ENCODE data around the gene POC1B. TPM values are rescaled to one million over a fixed set of nuclear protein-coding genes. Genes with fewer than 3 reads are reported as not detected.

The POC1B gene
- total RNA-seq, 1 donor from 2014 or later, result 13.1 TPM

DNA sequence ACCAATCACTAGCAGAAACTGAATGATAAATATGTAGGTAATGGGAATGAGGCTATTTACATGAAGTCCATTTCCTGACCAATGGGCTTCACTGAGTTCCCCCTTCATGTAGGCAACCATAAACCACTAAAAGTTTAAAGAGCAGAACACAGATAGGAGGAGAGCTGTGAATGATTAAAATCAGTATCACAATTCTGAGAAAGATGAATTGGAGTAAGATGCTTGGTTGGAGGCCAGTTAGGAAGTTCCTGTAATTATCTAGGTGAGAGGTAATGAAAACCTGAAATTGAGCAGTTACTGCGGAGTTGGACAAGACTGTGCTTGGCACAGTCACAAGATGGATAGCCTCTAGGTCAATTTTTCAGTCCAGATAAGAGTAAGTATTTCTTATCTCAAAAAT, 57.8 kb downstream of the POC1B start:
- no peak for DNase-seq (ENCODE audit: low read depth in 2 of 2)

DNA sequence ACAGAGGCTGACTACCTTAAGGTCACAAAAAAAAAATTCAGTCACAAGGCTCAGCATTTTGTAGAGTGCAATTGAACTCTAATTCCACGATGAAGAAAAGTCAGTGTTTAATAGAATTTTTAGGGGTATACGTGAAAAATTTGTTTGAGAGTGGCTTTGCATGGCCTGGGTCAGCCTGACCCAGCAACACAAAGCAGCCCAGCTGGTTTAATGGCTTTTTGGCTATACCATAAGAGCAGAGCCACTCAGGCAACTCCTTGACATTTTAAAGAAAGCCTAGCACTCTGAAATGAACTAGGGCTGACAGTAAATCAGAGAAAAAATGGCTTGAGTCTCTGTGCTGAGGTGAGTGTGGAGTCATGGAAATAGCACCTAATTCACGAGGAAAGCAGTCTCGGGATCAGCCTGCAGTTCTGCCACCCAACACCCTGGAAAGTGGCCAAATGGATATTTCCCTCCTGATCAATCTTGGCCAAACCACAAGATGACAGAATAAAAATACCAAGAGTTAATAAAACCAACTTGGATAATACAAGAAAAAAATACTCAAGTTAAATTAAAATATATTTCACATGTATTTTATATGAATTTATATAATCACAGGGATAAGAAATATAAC, 60.8 kb downstream of the POC1B start:
- DNase-seq (ENCODE audit: low read depth in 2 of 2), result peak in 1 of 2 donors; percentile 67

DNA sequence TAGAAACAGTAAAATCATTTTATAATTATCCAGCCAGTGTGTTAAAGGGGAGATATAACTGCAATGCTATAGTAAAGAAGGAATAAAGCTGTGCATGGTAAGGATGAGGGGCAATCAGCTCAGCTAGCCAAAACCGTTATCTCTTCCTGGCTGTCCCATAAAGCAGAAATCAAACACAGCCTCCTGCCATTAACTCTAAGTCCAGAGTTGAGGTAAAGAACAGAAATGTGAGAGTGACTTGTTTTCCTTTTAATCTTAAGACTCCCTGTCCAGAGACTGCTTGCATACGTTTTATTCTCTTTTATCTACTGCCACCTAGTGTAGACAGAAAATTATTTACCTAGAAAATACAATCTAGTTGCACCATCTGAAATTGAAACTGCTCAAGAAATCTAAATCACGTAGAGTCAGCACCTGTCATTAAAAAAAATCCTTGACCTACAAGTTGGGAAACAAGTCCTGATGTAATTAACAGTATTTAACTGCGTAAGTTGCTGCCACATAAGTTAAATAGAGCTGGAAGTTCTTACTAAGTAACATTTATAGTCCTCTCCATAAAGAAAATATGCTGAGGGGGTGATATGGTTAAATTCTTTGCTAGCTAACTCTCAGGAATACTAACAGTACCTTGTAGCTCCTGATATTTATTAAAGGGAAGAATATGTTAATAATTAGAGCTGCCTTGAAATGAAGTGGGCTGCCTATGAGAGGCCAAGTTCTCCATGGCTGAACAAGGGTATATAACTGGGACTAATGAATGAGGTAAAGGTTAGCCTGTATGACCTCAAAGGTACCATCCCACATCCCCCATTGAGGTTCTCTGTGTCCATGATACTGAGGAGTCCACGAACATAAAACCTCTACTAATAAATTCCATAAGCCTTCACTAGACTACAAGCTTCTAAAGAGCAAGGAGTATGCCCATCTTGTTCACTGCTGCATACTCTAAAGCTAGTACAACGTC, 63.9 kb downstream of the POC1B start:
- DNase-seq (ENCODE audit: low read depth in 2 of 2), result peak; percentile 72 to 91

DNA sequence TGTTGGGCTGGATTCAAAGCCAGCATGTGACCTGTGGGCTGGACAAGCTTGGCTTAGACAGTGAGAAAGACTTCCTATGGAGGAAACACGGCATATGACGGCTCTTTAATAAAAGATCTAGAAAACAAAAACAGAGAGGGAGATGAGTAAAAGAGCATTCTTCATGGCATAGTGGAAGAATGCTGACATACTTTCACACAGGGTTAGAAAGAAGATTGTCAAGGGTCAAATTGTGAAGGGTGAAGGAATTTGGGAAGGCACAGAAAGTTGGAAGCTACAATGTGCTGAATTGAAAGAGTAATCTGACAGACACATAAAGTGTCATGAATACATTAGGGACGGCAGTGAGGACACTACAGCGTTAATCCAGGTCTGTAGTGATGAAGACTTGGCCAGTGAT, 64.7 kb downstream of the POC1B start:
- peak; percentile 66 to 85 for DNase-seq (ENCODE audit: low read depth in 2 of 2)

DNA sequence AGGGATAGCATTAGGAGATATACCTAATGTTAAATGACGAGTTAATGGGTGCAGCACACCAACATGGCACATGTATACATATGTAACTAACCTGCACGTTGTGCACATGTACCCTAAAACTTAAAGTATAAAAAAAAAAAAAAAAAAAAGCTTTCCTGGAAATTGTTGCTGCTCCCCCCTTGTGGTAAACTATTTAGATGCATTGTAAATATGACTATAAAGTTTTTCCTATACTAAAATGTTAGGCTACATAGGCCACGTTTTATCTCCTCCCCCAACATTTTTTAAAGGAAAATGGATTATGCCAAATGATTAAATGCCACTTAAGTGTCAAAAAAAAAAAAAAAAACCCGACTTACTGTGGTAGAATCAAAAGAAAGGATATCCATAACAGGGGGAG, 66.6 kb downstream of the POC1B start:
- DNase-seq (ENCODE audit: low read depth in 2 of 2), result peak; percentile 48 to 55

DNA sequence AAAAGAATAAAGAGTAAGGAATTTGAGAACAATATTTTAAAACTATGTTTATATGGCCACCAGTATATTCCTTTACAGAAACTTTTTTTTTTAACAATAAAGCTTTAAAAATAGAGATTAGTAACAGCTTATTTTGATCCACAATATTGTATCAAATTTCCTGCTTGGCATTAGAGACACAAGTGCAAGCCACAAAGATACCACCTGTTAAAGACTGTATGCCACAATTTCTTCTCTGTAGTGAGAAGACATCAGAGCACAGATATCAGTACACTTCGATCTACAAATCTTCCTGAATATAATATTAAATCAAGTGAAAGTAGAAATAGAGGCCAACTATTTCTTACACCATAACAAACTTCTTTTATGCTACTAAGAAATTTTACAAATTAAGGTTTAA, 69.3 kb downstream of the POC1B start:
- no peak for DNase-seq (ENCODE audit: low read depth in 2 of 2)

DNA sequence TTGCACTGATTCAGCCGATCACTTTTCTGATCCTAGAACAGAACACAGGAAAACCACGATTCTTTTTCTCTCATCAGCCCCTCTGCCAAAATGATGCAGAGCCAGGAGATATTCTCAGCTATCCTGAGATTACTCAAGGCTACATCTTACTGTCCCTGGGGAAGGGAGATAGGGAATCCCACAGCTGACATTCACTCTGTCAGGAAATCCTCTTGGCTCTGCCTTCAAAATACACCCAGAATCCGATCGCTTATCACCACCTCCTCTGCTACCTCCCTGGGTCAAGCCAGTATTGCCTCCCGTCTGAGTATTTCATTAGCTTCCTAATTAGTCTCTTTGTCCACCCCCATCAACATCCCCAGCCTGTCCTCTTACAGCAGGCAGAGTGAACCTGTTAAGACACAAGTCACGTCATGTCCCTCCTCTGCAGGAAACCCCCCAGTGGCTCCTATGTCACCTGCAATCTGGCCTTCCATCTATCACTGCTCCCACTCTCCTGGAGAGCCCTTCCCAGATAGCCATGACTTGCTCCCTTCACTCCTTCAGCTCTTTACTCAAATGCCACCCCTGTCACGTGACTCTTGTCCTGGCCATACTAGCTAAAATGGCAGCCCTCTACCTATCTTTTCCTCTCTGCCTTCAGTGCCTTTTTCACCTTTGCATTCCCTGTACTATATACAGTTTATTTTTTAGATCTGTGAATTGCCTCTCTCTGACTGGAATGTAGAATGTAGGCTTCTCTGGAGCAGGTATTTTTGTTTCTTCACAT, 71.6 kb downstream of the POC1B start:
- DNase-seq (ENCODE audit: low read depth in 2 of 2), result peak; percentile 50 to 66

DNA sequence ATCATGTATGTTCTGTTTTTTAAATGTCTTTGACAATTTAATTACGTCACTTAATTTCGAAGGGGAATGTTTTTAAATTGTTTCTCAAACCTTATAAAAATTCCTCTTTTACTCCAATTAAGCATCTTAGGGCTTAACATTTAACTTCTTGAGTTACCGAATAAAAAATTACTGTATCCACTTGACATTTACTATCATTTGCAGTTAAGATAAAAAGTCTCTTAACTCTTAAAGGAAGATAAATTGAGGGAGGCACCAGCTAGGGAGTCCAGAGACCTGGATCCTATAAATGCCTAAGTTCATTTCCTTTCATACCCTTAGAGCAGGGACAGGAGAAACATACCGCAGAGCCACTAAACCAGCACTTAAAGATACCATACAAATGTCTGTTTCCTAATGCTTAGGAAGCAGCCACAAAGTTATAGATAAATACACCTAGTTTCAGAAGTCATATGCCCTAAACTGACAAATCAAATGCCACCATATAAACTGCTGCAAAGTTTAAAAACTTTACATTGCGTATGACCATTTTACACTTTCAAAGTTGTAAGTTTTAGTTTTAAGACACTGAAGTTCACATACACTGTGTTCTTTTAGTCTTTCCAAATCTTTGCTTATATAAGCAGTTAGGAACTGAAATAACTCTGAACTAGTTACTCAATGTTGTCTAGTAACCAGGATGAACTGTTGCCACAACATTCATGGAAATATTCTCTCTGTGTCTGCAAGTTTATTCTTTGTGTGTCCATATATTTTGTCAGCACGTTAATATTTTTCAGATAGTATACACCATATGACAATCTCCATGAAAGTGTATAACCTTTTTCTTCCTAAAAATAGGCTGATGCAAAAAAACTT, 72.5 kb downstream of the POC1B start:
- peak; percentile 83 to 90 for DNase-seq (ENCODE audit: low read depth in 2 of 2)

DNA sequence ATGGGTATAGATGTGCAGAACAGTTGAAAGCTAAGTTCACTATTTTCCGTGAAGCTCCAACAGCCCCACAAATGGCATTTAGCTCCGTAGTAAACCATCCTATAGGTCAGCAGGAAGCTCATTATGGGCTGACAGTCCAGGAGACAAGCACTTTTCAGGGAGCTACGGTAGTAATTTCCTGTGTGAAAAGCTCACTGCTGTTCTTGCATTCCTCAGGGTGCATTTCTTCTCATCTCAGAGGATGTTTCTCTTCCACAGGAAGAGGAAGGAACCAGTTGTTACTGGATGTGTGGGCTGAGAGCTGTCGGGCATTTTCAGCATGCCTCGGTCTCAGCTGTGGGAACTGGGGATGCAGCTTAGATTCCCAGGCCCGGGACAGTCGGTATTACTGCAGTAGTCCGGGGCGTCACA, 74.0 kb downstream of the POC1B start:
- DNase-seq (ENCODE audit: low read depth in 2 of 2), result peak; percentile 72 to 91

DNA sequence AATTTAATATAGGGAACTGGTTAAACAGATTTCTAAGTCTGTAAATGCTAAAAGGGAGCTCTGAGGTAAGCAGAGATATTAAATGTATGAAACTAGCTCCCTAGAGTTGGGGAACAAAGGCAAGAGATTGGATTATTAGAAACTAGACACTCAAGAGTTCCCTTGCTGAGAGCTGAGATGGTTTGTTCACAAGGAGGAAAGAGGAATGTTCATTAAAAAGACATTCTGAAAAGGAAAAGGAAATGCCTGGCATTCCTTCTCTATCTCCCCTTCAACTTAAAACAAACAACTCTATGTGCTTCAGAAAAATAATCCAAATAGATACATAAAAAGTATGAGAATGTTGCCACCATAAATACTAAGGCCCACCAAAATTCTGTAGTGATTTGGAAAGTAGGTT, 74.9 kb downstream of the POC1B start:
- DNase-seq (ENCODE audit: low read depth in 2 of 2), result peak in 1 of 2 donors; percentile 75

DNA sequence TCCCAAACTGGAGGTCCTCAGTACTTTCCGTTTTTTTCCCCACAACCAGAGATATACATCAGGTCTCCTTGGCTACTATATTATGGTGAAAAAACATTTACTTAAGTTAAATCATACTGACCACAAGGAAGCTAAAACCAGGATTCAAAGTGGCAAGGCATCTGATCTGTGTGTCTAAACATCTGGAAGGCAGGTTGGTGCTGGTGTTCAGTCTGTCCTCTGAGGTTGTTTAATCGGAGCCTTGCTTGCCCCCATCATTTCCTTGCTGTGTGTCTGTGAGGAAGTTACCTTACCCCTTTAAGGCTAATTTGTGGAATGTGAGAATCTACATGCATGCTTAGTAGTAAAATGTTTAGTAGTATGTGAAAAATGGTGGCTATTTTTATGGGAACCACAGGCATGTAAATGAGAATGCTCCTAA, 76.9 kb downstream of the POC1B start:
- DNase-seq (ENCODE audit: low read depth in 2 of 2), result no peak

DNA sequence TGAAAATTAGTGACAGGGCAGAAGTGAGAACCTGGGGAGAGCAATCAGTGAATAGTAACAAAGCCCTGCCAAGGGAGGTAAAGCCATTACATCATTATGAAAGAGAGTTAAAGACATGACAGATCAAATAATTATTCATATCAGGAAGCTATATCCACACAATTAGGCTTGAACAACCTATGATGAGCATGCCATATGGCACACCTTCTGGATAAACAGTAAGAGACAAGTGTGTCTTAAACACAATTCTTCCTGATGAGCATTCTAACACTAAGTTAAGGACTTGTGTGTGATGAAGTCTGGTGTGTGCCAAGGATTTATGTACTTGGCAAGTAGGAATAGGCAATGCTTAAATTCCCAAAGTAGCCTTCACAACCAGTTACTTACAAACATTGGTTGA, 77.3 kb downstream of the POC1B start:
- DNase-seq (ENCODE audit: low read depth in 2 of 2), result no peak

DNA sequence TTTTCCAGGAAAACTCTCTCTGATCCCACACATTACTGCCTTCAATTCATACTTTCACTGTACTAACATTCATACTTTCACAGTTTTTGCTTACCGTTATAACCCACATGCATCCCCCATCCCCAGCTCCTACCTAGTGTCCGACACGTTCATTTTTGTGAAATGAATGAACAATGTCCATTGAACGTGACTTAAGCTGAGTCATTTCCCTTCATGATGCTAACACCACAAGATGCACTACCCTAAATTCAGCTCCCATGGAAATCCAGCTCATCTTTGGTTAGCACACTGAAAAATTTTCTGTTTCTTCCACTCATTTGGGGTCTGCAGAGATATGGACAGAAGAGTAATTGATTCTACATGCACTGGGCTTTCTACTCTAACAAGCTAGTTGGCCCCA, 85.9 kb downstream of the POC1B start:
- peak; percentile 38 to 81 for DNase-seq (ENCODE audit: low read depth in 2 of 2)

DNA sequence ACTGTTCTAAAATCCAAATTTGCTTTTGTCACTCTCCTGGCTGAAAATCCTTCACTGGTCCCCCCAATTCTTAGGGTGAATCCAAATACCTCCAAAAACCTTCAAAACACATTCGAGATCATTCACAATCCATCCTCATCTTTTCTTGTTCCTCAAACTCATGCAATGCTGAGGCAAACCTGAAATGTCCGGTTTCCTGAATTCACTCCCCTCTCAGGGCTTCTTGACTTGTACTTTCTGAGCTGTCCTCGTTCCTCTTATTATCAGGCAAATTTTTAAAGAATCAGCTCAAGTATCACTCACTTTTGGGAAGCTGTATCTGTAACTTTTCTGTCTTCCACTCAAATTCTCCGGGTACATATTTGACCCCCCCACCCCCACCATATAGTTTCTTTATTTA, 88.6 kb downstream of the POC1B start:
- no peak for DNase-seq (ENCODE audit: low read depth in 2 of 2)

DNA sequence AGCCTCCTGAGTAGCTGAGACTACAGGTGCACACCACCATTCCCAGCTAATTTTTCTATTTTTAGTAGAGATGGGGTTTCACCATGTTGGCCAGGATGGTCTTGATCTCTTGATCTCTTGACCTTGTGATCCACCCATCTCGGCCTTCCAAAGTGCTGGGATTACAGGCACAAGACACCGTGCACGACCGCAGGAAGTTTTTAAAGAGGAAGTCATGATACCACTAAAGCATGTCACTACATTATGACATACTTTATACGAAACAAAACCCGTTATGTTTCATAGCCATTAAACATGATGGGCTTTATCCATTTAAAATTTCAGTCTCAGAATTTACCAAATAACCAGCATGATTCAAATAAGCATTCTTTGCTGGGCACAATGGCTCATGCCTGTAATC, 89.8 kb downstream of the POC1B start:
- DNase-seq (ENCODE audit: low read depth in 2 of 2), result no peak

DNA sequence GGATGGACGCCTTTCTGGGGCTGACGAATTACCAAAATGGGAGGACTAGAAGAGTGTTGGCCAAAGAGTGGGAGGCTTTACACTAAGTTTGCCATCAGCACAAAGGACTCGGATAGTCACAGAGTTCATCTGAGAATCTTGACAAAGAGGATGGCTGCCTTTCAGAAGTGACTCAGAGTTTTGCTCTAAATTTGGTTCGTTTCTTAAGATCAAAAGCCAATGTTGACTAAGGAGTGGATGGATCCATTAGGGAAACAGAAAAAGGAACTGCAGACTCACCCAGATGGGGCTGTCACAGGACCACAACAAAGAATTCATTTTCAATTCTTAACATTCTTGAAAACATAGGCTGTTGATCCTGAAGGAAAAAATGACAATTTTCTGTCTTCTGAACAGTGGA, 92.2 kb downstream of the POC1B start:
- DNase-seq (ENCODE audit: low read depth in 2 of 2), result no peak

DNA sequence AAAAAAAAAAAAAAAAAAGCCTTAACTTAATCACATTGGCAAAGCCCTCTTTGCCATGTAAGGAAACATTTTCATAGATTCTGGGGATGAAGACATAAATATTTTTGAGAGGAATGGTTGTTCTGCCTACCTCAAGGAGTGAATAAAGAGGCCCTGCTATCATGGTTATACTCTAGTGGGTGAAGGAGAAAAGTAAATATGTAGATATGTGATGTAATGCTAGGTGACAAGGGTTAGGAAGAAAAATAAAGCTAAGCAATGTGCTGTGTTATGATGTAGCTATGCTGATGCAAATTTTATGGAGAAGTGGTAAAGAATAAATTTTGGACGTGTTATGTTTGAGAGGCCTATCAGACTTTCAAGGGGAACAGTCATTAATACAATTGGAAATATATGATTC, 93.5 kb downstream of the POC1B start:
- no peak for DNase-seq (ENCODE audit: low read depth in 2 of 2)

DNA sequence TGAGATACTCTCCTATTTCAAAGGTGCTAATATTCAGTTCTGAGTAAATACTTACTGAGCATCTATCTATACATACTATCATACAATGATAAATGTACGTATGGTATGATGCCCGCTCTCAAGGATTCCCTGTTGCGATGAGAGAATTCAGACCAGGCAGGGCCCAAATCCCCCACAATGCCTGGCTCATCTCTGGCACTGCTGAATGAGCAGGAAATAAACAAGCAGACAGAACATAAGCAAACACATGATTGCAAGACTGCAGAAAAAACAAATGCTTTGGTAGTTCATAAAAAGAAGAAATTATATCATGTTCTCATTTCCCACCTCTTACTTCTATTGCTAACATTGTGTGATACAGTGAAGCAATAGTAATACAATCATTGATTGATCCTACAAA, 96.3 kb downstream of the POC1B start:
- DNase-seq (ENCODE audit: low read depth in 2 of 2), result no peak

DNA sequence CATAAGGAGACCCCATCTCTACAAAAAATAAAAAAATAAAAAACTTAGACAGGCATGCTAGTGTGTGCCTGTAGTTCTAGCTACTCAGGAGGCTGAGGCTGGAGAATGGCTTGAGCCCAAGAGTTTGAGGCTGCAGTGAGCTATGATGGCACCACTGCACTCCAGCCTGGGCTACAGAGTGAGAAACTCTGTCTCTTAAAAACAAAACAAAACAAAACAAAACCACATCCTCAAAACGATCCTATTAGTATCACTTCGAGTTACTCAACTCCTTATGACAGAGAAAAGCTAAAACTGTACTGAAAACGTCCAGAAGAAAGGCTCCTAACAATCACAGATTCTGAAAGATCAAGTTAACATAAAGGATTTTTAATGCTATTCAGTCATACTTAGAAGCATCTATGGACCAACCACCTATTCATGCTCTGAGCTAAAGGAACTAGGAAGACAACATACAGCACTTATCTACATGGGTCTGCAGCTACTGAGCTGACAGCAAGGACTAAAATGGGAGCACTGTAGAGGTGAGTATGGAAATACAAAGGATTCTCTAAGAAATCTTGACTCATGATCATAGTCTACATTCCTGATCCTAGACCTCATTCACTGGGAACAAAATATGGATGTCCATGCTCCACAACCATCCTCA, 98.2 kb downstream of the POC1B start:
- no peak for DNase-seq (ENCODE audit: low read depth in 2 of 2)

DNA sequence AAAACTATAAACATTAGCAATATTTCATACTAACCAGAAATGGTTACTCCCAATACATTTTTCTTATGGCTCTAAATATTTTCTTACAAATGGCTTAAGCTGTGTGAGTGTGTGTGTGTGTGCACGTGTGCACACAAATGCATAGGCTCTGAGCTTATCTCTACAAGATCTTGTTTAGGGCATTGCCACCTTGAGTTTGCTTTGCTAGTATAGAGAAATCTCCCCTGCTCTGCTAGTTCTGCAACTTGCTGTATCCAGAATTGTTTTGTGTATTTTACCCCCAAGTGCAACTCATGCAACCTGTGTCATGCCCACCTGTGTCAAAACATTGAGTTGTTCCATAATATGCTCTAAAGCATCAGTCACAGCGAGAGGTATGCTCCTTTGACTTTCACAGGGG, 101.0 kb downstream of the POC1B start:
- DNase-seq (ENCODE audit: low read depth in 2 of 2), result no peak

DNA sequence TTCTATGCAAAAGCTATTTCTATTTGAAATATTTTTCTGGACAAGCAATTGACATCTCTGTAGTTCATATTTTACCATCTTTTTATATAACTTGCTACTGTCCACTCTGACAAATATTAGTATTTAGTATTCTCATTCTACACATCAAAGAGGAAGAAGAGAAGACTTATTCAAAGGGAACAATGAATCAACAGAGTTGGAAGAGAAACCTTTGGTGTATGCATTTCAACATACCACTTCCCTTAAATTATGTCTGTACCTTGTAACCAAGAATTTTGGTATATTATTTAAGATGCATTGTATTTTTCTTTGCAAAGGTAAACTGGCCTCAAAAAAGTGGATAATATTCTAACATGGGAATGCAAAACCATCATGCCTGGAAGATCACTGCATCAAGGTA, 101.5 kb downstream of the POC1B start:
- no peak for DNase-seq (ENCODE audit: low read depth in 2 of 2)

Data from lung microvascular endothelial cell (primary cell).